ENCODE measurements around the gene SEC61A2.

Gene SEC61A2

GRCh38 chr10:12205082-12205481, 75.6 kb downstream of the SEC61A2 start:
- no peak for DNase-seq (ENCODE audit: low read depth)
- no peak overlapping the region for H3K4me3 ChIP-seq (ENCODE audit: low read length)
- no peak for TF ChIP-seq CTCF (conservative IDR thresholded peaks at IDR 0.05; ENCODE audit: low read length)

DNA sequence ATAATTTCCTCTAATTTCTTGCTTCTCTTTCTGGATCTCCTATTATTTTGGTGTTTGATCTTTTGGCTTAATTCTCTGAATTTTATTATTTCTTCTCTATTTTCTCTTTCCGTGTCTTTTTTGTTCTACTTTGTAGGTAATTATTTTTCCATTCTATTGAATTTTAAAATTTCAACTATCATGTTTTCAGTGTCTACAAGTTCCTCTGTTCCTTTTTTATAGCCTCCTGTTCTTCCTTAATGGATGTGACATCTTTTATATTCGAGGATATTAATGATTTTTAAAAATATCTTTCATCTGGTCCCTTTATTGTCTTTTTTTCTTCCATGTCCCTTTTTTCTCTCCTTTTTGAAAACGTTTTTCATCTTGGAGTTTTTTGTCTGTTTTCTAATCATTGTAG, 77.6 kb downstream of the SEC61A2 start:
- no peak overlapping the region for H3K4me3 ChIP-seq (ENCODE audit: low read length)
- TF ChIP-seq CTCF (conservative IDR thresholded peaks at IDR 0.05; ENCODE audit: low read length), result no peak
- DNase-seq (ENCODE audit: low read depth), result no peak

DNA sequence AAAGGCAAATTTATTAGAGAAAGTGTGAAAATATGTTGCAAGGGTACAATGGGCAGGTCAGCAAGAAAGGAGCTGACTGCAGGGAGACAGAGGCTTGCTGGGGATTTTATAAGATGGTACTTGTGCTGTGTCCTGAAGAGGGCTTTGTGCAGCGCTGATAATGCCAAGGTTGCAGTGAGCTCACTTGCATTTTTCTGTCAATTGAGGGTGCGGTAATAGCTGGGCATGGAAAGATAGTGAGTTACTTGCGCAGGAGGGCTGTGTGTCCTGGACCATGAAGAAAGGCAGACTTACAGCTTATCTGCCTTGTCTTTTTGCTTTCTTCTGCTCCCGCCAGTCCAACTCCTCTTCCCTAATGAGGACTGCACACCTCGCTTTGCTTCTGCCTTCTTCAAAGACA, 79.0 kb downstream of the SEC61A2 start:
- no peak for DNase-seq (ENCODE audit: low read depth)
- no peak overlapping the region for H3K4me3 ChIP-seq (ENCODE audit: low read length)
- TF ChIP-seq CTCF (conservative IDR thresholded peaks at IDR 0.05; ENCODE audit: low read length), result no peak

DNA sequence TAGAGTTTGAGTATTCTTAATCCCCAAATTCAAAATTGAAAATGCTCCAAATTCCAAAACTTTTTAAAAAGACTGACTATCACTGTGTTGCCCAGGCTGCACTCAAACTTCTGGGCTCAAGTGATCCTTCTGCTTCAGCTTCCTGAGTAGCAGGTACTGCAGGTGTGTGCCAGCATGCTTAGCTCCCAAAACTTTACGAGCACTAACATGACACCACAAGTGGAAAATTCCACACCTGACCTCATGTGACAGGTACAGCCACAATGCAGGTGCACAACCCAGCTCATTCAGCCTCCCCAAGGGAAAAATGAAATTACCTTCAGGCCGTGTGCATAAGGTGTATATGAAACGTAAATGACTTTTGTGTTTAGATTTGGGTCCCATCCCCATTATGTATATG, 83.0 kb downstream of the SEC61A2 start:
- TF ChIP-seq CTCF (conservative IDR thresholded peaks at IDR 0.05; ENCODE audit: low read length), result no peak
- DNase-seq (ENCODE audit: low read depth), result no peak
- H3K4me3 ChIP-seq (ENCODE audit: low read length), result no peak overlapping the region

GRCh38 chr10:12213621-12214020, 84.1 kb downstream of the SEC61A2 start:
- H3K4me3 ChIP-seq (ENCODE audit: low read length), result no peak overlapping the region
- DNase-seq (ENCODE audit: low read depth), result no peak
- no peak for TF ChIP-seq CTCF (conservative IDR thresholded peaks at IDR 0.05; ENCODE audit: low read length)

GRCh38 chr10:12214093-12214492, 84.6 kb downstream of the SEC61A2 start:
- no peak overlapping the region for H3K4me3 ChIP-seq (ENCODE audit: low read length)
- no peak for DNase-seq (ENCODE audit: low read depth)
- no peak for TF ChIP-seq CTCF (conservative IDR thresholded peaks at IDR 0.05; ENCODE audit: low read length)

GRCh38 chr10:12214763-12215218, 85.3 kb downstream of the SEC61A2 start:
- DNase-seq (ENCODE audit: low read depth), result peak; percentile 77
- peak; percentile 70 for TF ChIP-seq CTCF (conservative IDR thresholded peaks at IDR 0.05; ENCODE audit: low read length)
- H3K4me3 ChIP-seq (ENCODE audit: low read length), result no peak overlapping the region
